ENCODE measurements around the gene KIAA1210.

- TF ChIP-seq CTCF (conservative IDR thresholded peaks at IDR 0.05; ENCODE audit: low read depth, low read length) (no peak), BHLHE40 (IDR thresholded peaks at IDR 0.05; ENCODE audit: low read depth, low read length) (no peak), MAFK (IDR thresholded peaks at IDR 0.05; ENCODE audit: low read depth, low read length) (no peak), FOS (IDR thresholded peaks at IDR 0.05; ENCODE audit: low read depth, low read length) (no peak), POLR2A (IDR thresholded peaks at IDR 0.05; ENCODE audit: low read depth, low read length) (no peak), RFX5 (IDR thresholded peaks at IDR 0.05; ENCODE audit: low read depth, low read length) (no peak), RAD21 (IDR thresholded peaks at IDR 0.05; ENCODE audit: low read length) (no peak), MXI1 (IDR thresholded peaks at IDR 0.05; ENCODE audit: borderline replicate concordance, low read depth, low read length) (no peak), CEBPB (IDR thresholded peaks at IDR 0.05; ENCODE audit: low read depth, low read length) (no peak)
- TF ChIP-seq, protein P1, sequence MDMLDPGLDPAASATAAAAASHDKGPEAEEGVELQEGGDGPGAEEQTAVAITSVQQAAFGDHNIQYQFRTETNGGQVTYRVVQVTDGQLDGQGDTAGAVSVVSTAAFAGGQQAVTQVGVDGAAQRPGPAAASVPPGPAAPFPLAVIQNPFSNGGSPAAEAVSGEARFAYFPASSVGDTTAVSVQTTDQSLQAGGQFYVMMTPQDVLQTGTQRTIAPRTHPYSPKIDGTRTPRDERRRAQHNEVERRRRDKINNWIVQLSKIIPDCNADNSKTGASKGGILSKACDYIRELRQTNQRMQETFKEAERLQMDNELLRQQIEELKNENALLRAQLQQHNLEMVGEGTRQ (IDR thresholded peaks at IDR 0.05; ENCODE audit: low read depth, low read length), result no peak
These were observed 3.3 kb upstream of the KIAA1210 start for GRCh38 chrX:119130911-119131310.

Data from IMR-90 (cell line).